T-helper 9 cell (primary cell): ENCODE data around the gene MSH2.
A peak's percentile ranks its signal among the peaks of the same experiment; 100 is the strongest.

Experiments
- DNase-seq: peaks from one replicate; pipeline ENCODE4 v3.0.0-alpha.2; 2020

The MSH2 gene

DNA sequence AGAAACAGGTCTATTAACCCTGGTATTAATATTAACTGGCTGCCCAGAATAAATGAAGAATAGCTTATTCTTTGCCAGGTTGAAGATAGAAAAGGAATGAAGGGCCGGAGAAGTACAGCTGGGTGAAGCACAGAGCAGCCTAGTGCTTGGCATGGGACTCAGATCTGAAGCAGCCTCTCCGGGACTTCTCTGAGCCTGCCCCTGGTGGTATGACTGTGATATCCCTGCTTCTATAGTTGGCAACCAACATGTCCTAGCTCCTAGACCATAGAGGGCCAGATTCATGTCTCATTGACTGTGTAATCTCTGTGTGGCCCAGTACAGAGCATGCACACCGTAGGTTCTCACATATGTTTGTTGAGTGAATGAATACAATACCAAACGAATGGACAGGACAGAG, 107.8 kb downstream of the MSH2 start:
- DNase-seq = no peak

DNA sequence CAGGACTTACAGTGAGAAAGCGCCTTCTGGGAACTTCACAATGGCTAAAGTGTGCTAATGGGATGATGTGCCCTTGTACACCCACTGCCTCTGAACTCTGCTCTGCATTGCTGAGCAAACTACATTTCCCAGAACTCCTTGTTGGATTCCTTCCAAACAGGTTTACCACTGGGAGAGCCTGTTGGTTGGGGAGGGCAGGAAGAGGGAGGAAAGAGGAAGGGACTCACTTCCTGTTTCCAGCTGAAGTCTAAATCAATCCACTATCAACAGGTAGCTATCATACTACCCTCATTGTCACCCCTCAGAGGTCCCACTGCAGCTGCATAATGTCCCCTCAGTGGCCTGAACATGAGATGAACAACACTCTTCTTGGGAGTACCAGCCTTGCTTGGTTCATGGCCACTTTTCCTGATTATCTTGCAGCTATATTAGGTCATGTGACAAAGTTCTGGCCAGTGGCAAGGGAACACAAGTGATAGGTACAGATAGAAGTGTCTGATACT, 109.7 kb downstream of the MSH2 start:
- no peak for DNase-seq

DNA sequence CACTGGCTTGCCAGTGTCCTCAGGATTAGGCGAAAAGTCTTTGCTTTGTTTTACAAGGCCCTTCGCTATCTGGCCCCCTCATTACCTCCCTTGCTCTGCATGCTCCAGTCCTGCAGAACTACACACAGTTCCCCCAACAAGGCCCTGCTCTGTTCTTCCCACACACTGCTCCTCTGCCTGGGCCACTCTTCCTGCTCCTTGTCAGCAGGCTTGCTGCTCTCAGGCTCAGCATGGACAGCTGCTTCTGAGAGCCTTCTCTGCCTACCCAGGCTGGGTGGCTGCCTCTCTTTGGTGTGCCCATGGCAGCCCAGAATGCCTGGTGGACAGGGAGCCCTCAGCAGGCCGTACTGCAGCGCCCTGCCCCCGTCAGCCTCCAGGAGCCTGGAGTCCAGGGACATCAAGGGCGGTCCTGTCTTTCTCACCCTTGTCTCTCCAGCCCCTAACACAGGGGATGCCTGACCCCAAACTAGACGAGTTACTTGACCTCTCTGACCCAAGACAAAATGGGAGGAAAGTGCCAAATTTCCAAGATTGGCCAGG, 111.1 kb downstream of the MSH2 start:
- no peak for DNase-seq

DNA sequence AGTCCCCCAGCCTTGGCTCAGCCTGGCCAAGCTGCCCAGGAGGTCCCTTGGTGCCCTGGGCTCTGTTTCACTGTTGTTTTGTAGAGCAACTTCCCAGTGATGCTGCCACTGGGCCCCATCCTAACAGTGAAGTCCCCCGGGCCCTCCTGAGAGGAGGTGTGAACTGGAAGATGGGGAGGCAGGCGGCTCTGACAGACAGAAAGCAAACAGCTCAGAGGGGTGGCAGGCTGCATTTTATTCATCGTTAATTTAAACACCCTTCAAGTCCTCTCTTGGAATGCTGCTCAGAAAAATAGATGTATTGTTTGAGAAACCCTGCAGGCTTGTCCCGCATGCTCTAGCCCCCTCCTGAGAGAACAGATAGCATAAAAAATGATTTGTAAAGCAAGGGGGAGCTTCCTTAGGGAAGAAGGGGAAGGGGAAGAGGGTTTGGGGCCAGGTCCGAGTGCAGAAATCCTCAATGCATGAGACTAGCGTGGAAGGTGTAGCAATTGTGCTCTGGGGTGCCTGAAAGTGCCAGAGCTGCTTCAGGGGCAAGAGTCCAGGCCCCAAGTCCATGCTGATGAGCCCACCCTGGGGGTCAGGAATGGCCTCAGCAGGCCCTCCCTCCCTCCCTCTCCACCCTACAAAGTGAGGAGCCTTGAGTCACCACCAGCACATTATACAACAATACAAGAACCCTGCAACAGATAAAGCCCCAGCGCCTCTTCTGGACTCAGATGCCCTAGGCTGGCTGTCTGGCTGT, 113.6 kb downstream of the MSH2 start:
- DNase-seq = no peak

DNA sequence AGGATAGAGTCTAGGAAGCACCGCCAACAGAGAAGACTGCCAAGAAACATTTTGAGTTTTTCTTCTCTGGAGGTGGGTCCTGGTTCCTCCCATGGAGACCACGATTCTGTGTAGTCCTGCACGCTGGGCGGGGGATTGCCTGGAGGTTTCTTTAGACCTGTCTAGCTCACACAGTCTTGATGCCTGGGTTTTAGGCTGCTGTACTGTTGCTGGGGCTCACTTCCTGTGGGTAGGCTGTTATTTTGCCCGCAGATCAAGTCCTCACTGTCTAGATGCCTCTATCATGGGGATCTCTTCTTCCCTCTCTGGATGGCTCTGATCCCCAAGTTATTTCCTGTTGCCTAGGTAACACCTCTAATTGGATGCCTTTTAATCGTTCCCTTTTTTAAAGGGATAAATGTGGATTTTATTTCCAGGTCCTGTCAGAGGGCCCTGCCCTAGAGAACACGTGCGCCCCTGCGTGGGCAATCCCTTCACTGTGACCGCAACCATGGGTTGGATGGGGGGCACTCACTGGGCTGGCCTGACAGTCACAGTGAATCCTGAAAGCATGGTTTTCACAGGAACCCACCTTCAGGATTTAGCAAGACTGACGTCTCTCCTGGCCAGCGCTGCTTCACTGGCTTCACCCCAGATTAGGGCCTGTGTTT, 115.7 kb downstream of the MSH2 start:
- no peak for DNase-seq

DNA sequence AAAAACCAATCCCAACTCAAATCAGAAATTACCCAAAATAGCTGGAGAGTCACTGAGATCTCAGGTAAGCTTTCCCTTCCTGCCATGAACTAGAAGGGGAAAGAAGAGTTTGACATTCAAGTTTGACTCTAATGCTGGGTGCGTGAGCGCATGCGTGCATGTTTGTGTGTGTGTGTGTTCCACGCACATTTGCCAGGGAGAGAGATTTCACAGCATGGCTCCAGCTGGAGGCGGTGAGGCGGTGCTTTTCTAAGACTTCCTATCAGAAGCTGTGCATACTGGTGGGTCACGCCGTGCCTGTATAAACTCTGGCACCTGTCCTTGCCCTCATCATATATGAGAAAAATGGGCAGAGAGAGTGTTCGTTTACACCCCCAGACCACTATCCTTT, 116.2 kb downstream of the MSH2 start:
- no peak for DNase-seq

DNA sequence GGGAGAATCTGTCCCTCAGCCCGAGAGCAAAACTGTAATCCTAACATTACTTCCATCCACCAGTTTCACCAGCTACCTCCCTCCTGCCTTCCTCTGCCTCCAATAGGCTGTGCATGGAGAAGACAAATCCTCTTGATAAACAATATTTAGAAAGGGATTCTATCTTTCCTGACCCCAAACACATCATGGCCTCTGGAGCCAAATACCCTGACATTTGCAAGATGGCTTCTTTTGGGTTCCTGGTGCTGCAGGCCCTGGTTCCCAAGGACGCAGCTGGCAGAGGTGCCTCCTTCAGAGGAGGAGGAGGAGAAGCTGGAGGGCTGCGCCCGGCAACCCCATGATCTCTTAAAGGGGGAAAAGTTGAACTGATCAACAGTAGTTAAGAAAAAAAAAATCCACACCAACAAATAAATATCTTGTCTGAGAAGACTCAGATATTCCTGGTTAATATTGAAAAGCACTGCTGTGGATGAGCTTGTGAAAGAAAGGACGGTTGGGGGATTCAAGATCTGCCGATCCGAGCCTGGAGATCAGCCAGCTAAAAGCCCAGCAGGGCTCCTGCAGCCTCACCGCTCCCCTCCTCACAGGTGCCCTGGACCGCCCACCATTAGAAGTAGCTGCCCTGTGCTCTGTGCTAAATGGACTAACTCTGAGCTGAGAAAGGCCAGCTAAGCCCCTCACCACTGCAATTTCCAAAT, 116.8 kb downstream of the MSH2 start:
- DNase-seq = no peak

DNA sequence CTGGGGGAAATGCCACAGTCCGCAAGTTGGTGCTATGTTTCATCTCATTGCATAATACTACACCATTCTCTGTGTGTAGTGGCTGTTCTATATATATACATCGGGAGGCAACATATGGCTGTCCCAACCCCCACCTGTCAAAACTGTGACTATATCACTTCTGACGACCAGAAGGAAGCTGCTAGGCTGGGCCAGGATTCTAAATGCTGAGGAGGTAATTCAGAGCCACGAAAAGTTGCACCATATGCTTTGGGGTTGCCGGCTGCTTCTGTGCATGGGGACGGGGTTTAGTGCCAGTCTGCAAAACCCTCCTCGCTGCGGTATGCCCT, 117.3 kb downstream of the MSH2 start:
- DNase-seq = no peak

DNA sequence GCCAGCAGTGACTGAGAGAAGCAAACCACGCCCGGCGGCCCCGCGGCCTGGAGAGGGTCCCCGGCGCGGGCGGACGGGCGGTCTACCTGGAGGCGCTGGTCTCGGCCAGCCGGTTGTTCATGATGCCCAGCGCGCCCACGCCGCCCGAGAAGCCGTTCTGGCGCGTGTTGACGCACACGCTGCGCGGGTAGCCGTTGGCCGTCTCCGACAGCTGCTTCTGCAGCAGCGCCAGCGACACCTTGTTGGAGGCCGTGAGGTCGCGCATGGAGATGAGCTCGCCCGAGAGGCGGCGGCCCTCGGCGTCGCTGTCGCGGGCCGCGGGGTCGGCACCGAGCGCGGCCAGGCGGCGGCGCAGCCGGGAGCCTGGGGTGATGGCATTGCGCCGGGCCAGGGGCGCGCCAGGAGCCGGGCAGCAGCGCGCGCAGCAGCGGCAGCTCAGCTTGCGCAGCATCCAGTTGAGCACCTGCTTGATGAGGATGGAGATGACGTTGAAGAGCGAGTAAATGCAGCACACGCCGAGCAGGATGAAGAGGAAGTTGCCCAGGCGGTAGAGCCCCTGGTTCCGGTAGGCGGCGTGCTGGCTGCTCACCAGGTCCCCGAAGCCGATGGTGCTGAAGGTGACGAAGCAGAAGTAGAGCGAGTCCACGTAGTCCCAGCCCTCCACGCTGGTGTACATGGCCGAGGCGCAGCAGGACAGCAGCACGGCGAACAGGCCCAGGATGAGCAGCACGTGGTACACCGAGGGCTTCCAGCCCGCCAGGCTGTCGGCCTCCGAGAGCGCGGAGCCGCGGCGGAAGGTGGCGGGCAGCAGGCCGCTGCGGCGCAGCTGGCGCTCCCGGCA, 118.1 kb downstream of the MSH2 start:
- peak; percentile 44 for DNase-seq

DNA sequence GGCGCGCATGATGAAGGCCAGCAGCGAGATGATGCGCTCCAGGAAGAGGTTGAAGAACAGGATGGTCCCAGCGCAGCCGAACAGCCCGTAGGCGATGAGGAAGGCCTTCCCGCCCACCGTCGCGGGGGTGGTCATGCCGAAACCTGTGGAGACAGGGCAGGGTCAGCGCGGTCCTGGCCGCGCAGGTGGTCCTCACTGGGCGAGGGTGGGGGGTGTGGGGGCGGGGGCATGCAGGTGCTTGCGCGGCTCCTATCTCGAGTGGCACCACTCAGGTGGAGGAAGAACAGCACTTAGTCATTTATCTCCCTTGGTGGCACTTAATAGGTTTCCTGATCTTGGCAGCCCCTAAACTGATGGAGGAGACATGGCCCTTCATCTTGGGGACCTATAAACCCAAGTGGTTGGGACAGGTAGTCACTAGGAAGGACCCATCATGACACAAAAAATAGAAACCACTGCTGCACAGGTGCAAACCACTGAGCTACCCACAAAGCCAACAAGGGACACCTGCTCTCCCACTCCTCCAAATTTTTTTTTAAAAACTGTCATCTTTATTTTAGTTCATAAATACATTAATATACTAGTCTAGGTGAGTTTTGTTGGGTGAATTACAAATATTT, 118.8 kb downstream of the MSH2 start:
- peak; percentile 2 for DNase-seq

DNA sequence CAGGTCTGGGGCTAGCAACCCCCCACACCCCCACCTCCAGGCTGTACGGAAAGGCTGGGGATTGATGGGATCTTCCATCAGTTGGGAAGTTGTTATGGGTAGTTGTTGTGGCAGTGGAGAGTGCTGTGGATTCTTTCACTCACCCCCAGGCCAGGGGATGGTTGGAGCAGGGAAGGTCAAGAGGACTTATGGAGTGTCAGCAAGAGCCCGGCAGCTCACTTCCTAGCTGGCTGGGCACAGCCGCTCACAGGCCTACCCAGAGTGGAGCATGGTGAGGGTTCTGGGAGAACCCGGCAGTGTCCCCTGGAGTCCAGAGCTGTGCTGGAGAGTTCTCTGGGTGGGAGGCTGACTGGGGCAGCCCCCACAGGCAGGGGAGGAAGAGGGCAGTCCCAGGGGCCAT, 122.2 kb downstream of the MSH2 start:
- DNase-seq = no peak

DNA sequence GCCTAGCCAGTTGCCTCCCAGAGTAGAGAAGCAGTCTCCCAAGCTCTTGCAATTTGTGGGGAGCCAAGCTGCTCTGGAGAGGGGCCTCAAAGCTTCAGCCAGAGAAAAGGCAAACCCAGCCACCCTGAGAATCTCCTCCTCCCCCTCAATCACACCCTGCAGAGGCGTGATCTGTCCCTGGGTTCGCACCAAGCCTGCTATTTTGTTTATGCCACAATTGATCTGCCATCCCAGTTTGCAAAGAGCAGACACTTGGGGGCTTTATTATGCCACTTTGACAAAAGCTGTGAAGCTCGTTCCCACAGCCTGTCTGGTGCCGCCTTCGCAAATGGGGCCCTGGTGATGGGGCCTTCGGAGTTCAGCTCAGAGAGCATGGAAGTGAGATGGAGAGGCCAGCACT, 125.5 kb downstream of the MSH2 start:
- DNase-seq = no peak

DNA sequence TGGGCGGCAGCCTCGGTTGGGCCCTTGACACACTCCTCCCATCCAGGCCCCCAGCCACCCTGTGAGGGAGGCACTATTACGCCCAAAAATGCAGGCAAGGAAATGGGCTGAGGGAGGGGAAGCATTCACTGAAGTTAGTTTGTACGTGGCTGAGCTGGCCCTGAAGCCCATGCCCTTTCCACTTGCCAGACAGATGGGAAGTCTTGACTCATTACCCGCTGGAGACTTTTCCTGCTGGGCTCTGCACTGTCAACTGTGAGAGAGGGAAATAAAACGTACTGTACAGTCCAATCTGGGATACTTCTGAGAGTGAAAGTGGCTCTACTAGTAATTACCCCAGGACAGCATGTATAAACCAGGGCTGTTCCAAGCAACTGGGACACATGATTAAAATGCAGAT, 125.9 kb downstream of the MSH2 start:
- no peak for DNase-seq

DNA sequence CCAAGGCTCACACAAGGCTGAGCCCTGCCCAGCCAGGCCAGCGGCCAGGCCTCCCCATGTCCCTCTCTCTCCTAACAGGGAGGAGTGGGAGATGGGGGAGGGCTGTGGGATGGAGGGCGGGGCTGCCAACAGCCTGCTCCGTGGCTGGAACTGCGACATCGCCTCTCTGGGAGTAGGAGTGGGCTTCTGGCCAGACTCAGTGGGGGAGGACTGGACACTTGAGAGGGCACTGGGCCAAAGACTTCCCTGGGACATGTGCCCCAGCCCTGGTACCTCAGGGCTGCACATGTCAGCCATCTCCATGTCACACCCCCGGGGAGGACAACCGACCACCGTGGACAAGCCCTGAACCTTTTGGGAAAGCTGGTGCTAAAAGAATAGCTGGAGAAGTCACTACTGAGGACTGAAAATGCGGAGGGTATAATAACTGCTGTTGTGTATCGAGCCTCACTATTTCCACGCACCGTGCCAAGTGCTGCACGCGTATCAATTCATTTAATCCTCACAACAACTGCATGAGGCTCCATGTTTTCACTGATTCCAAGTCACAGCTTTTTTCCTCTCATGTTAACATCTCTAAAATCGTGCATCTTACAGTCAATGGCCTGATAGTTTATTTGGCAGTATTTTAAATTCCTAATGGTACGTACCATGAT, 127.3 kb downstream of the MSH2 start:
- no peak for DNase-seq

DNA sequence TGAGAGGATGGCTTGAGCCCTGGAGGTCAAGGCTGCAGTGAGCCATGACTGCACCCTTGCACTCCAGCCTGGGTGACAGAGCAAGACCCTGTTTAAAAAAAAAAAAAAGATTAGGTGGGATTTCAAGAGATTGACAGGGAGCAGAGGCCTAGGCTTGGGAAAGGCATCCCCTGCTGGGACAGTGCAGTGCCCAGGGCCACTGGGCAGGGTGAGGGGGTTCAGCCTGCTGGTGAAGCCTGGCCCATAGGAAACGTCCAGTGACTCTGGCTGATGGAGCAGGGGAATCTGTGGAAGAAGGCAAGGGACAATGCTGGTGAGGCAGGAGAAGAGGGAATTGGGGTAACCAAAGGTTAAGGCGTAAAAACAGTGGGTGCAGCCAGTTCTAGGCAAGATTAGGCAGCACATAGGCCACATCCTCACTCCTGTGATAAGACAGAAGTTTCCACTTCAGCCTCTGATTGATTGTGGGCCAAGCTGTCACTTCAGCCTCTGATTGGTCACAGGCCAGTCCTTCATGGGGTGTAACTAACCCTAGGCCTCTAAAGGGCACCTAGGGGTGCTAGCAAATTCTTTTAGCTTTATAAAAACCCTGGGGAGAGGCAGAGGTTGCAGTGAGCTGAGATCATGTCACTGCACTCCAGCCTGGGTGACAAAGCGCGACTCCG, 128.6 kb downstream of the MSH2 start:
- DNase-seq = no peak
